ENCODE results near the gene DZIP1L.

The DZIP1L gene

GRCh38 chr3:138078901-138079344 is 36.5 kb downstream of the DZIP1L start:
- ATAC-seq, result peak; percentile 71
- TF ChIP-seq SNAI2 (CRISPR knock-in tag; IDR thresholded peaks at IDR 0.05) (no peak), PATZ1 (CRISPR knock-in tag; IDR thresholded peaks at IDR 0.05; ENCODE audit: borderline replicate concordance) (no peak), ZC3H10 (CRISPR knock-in tag; IDR thresholded peaks at IDR 0.05) (no peak), RARB (CRISPR knock-in tag; IDR thresholded peaks at IDR 0.05) (no peak), ISL1 (CRISPR knock-in tag; IDR thresholded peaks at IDR 0.05) (no peak)

GRCh38 chr3:138078096-138078495 is 37.3 kb downstream of the DZIP1L start:
- no peak for ATAC-seq
- no peak for TF ChIP-seq PATZ1 (CRISPR knock-in tag; IDR thresholded peaks at IDR 0.05; ENCODE audit: borderline replicate concordance)
- no peak for TF ChIP-seq ZFP30 (CRISPR knock-in tag; IDR thresholded peaks at IDR 0.05)
- TF ChIP-seq CREB5 (CRISPR knock-in tag; IDR thresholded peaks at IDR 0.05; ENCODE audit: low read depth), result no peak
- no peak for TF ChIP-seq RARB (CRISPR knock-in tag; IDR thresholded peaks at IDR 0.05)
- no peak for TF ChIP-seq CSDC2 (CRISPR knock-in tag; IDR thresholded peaks at IDR 0.05)
- TF ChIP-seq TOX (CRISPR knock-in tag; IDR thresholded peaks at IDR 0.05; ENCODE audit: borderline replicate concordance), result no peak
- TF ChIP-seq ZFP3 (CRISPR knock-in tag; IDR thresholded peaks at IDR 0.05), result no peak
- TF ChIP-seq ZNF8 (CRISPR knock-in tag; IDR thresholded peaks at IDR 0.05), result no peak
- no peak for TF ChIP-seq POU6F1 (CRISPR knock-in tag; IDR thresholded peaks at IDR 0.05; ENCODE audit: borderline replicate concordance, low read depth)
- no peak for TF ChIP-seq ISL1 (CRISPR knock-in tag; IDR thresholded peaks at IDR 0.05)
- no peak for TF ChIP-seq TCF4 (CRISPR knock-in tag; IDR thresholded peaks at IDR 0.05; ENCODE audit: borderline replicate concordance)
- TF ChIP-seq ZNF565 (CRISPR knock-in tag; conservative IDR thresholded peaks at IDR 0.05; ENCODE audit: low read depth), result no peak
- no peak for TF ChIP-seq GLIS3 (CRISPR knock-in tag; IDR thresholded peaks at IDR 0.05)
- no peak for TF ChIP-seq ESRRG (CRISPR knock-in tag; IDR thresholded peaks at IDR 0.05)
- TF ChIP-seq PPARA (CRISPR knock-in tag; IDR thresholded peaks at IDR 0.05; ENCODE audit: borderline replicate concordance), result no peak
- no peak for TF ChIP-seq ZNF70 (CRISPR knock-in tag; IDR thresholded peaks at IDR 0.05)
- TF ChIP-seq ARNTL (CRISPR knock-in tag; IDR thresholded peaks at IDR 0.05; ENCODE audit: borderline replicate concordance, low read depth), result no peak

GRCh38 chr3:138072796-138073195 is 42.6 kb downstream of the DZIP1L start:
- no peak for TF ChIP-seq TCF4 (CRISPR knock-in tag; IDR thresholded peaks at IDR 0.05; ENCODE audit: borderline replicate concordance)
- TF ChIP-seq RARB (CRISPR knock-in tag; IDR thresholded peaks at IDR 0.05), result no peak
- TF ChIP-seq ZFP3 (CRISPR knock-in tag; IDR thresholded peaks at IDR 0.05), result no peak
- no peak for TF ChIP-seq POU6F1 (CRISPR knock-in tag; IDR thresholded peaks at IDR 0.05; ENCODE audit: borderline replicate concordance, low read depth)
- TF ChIP-seq ZNF565 (CRISPR knock-in tag; conservative IDR thresholded peaks at IDR 0.05; ENCODE audit: low read depth), result no peak
- no peak for TF ChIP-seq ESRRG (CRISPR knock-in tag; IDR thresholded peaks at IDR 0.05)
- TF ChIP-seq OSR1 (CRISPR knock-in tag; IDR thresholded peaks at IDR 0.05), result no peak
- TF ChIP-seq PPARA (CRISPR knock-in tag; IDR thresholded peaks at IDR 0.05; ENCODE audit: borderline replicate concordance), result no peak
- no peak for TF ChIP-seq ZNF8 (CRISPR knock-in tag; IDR thresholded peaks at IDR 0.05)
- no peak for TF ChIP-seq TSHZ2 (CRISPR knock-in tag; IDR thresholded peaks at IDR 0.05)
- no peak for TF ChIP-seq ZNF70 (CRISPR knock-in tag; IDR thresholded peaks at IDR 0.05)
- TF ChIP-seq GLIS3 (CRISPR knock-in tag; IDR thresholded peaks at IDR 0.05), result no peak
- TF ChIP-seq ARNTL (CRISPR knock-in tag; IDR thresholded peaks at IDR 0.05; ENCODE audit: borderline replicate concordance, low read depth), result no peak
- no peak for TF ChIP-seq ZC3H10 (CRISPR knock-in tag; IDR thresholded peaks at IDR 0.05)
- no peak for TF ChIP-seq BACH2 (CRISPR knock-in tag; IDR thresholded peaks at IDR 0.05; ENCODE audit: borderline replicate concordance)
- no peak for TF ChIP-seq CREB5 (CRISPR knock-in tag; IDR thresholded peaks at IDR 0.05; ENCODE audit: low read depth)
- no peak for ATAC-seq
